Measurements from ENCODE around the gene CSGALNACT2.
A peak's percentile ranks its signal among the peaks of the same experiment; 100 is the strongest.

Gene CSGALNACT2

DNA sequence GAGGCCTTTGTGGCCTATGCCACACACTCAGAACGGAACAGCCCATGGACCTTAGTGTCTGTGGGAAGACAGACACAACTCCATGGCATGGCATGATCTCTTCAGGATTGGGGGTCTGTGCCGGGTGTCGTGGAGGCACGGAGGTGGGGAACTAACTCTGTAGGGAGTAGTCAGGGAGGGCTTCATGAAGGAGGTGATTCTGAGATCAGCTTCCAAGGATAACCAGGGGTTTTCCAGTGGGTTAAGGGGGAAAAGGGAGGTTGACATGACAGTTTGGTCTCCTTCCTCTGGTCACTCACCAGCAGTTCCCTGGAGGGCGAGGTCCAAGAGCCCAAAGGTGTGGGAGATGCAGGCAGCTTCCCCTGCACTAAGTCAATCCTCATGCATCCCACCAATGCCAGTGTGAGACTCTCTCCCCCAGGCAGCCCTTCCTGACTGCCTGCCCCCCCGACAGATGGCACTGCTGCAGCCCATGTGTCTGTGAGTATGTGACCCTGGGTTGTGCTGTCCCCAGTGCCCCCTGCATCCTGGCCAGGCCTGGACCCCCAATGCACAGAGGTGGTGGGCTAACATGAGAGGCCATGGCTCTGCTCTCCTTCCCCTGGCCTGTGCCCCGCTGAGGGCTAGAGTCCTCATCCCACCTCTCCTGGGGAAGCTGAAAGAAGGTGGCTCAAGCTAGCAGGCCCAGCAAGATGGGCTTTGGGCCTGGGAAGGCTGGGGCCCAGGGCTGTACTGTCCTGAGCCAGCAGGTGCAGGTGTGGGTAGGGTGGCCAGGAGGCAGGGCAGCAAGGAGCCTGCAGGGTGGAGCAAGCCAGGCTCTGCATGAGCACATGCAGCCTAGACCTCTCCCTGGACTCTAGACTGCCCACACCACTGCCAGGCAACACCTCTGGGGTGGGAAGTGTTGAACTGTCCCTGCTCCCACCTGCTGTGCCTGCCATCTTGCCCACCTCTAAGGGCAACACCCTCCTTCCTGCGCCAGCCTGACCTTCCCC lies 88.9 kb downstream of the CSGALNACT2 start:
- H3K27me3 Mint-ChIP-seq = peaks cover 29 to 55% of the 10 kb centered on the region in 2 donors
- H3K27ac Mint-ChIP-seq = no peak overlapping the region
- no peaks in the 10 kb centered on the region for H3K9me3 Mint-ChIP-seq
- H3K4me1 Mint-ChIP-seq = peaks cover 23 to 27% of the 10 kb centered on the region in 2 donors
- no peak for DNase-seq
- ATAC-seq (replicated peaks) = no peak
- peaks cover 0 to 2% of the 10 kb centered on the region in 2 donors for H3K36me3 Mint-ChIP-seq
- H3K4me3 Mint-ChIP-seq = no peak overlapping the region

- peaks cover 29 to 55% of the 10 kb centered on the region in 2 donors for H3K27me3 Mint-ChIP-seq
- DNase-seq (no peak), ATAC-seq (replicated peaks) (no peak)
- H3K27ac Mint-ChIP-seq = no peak overlapping the region
- no peak overlapping the region for H3K4me3 Mint-ChIP-seq
- peaks cover 23 to 29% of the 10 kb centered on the region in 2 donors for H3K4me1 Mint-ChIP-seq
- H3K9me3 Mint-ChIP-seq = no peaks in the 10 kb centered on the region
- peaks cover 0 to 2% of the 10 kb centered on the region in 2 donors for H3K36me3 Mint-ChIP-seq
These were observed 89.9 kb downstream of the CSGALNACT2 start for GRCh38 chr10:43227911-43228782.

DNA sequence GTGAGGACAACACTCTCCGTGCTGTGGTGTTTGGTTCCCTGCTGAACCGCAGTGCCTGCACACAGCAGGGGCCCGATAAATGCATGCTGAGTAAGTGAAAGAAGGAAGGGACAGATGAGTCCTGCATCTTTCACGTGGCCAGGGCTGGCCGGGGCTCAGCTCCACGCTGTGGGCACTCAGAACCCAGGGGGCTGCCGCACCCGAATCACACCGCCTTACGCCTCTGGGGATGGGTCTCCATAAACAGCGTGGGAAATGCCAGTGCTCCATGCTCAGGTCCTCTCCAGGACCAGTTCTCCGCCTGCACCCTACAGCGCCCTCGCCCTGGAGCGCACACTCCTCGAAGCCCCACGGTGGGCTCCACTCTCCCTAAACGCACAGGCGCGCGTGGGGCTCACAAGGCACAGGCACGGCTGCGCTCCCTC lies 90.5 kb downstream of the CSGALNACT2 start:
- Mint-ChIP-seq H3K36me3 (peaks cover 0 to 2% of the 10 kb centered on the region in 2 donors), H3K4me1 (peaks cover 23 to 29% of the 10 kb centered on the region in 2 donors), H3K4me3 (peak overlapping the region; percentile 61 to 77), H3K27ac (no peak overlapping the region), H3K27me3 (peaks cover 29 to 55% of the 10 kb centered on the region in 2 donors), H3K9me3 (no peaks in the 10 kb centered on the region)
- DNase-seq (no peak), ATAC-seq (replicated peaks) (peak in 1 of 2 donors; percentile 4)

- no peak overlapping the region for H3K27ac Mint-ChIP-seq
- ATAC-seq (replicated peaks) = peak; percentile 43 to 46
- peaks cover 23 to 29% of the 10 kb centered on the region in 2 donors for H3K4me1 Mint-ChIP-seq
- no peak for DNase-seq
- H3K27me3 Mint-ChIP-seq = peaks cover 29 to 55% of the 10 kb centered on the region in 2 donors
- H3K9me3 Mint-ChIP-seq = no peaks in the 10 kb centered on the region
- H3K4me3 Mint-ChIP-seq = peak overlapping the region; percentile 61 to 77
- H3K36me3 Mint-ChIP-seq = peaks cover 0 to 2% of the 10 kb centered on the region in 2 donors
These were observed 91.2 kb downstream of the CSGALNACT2 start for GRCh38 chr10:43229208-43230061.

DNA sequence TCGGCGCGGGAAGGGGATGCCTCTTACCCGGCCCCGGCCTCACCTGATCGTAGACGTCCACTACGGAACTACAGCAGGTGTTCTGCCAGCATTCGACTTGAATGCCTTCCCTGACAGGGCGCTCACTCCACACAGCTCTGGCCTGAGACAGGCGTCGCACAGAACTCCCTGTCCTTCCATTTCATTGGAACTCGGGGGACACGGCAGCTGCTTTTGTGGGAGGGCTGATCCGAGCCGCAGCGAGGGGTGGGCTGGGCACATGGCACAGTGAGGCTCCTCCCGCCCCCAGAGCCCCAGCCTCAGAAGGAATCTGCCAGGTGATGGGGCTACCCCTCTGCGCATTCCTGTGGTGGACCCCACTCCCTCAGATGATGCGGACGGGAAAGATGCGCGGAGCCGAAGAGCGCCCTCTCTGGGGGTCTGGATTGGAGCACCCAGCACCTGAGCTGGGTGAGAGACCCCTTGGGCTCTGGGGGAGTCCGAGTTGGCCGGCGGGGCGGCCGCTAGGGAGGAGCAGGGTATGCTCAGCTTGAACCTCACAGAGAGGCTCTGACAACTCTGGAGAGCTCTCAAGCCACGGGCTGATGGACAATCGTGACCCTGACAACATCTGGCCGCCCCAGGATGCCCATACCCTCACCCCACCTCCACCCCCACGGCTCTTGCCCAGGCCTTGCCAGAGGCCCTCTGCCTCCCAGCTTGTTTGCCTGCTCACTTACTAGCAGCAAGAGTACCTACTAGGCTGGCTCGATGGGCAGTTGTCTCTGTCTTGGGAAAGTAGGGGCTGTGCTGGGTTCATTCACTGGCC lies 92.1 kb downstream of the CSGALNACT2 start:
- ATAC-seq (replicated peaks) (no peak), DNase-seq (no peak)
- Mint-ChIP-seq H3K27me3 (peaks cover 22 to 48% of the 10 kb centered on the region in 2 donors), H3K27ac (no peak overlapping the region), H3K9me3 (no peaks in the 10 kb centered on the region), H3K4me1 (peaks cover 20 to 29% of the 10 kb centered on the region in 2 donors), H3K36me3 (peaks cover 0 to 2% of the 10 kb centered on the region in 2 donors), H3K4me3 (no peak overlapping the region)

DNA sequence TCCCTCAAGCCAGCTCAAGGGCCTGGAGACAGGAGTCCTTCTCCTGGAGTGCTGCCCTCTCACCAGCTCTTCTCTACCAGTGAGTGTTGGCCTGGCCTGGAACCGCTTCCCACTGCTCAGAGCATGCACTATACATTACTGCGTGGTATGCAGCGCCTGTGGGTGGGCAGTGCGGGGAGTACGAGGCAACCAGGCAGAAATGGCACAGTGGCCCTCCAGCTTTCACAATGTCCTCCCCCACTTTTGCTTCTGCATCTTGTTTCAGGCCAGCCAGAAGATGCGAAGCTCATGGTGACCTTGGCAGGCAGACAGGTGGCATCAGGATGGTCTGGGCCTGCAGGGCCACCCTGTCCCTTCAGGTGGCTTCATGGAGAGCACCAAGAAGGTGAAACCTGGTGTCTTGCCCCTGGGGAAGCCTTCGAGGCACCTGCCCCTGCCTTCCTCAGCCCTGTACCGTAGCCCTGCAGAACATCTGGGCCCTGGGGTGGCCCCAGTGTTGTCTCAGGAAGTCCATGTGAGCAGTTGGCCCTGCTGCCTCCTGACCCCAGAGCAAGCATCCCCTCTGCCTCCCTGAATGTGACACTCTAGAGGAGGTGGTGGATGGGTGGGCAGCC lies 92.8 kb downstream of the CSGALNACT2 start:
- H3K36me3 Mint-ChIP-seq = peaks cover 0 to 2% of the 10 kb centered on the region in 2 donors
- no peak overlapping the region for H3K27ac Mint-ChIP-seq
- H3K27me3 Mint-ChIP-seq = peaks cover 22 to 48% of the 10 kb centered on the region in 2 donors
- DNase-seq (no peak), ATAC-seq (replicated peaks) (peak in 1 of 2 donors; percentile 9)
- H3K4me1 Mint-ChIP-seq = peaks cover 20 to 29% of the 10 kb centered on the region in 2 donors
- no peaks in the 10 kb centered on the region for H3K9me3 Mint-ChIP-seq
- H3K4me3 Mint-ChIP-seq = no peak overlapping the region

- Mint-ChIP-seq H3K27ac (no peak overlapping the region), H3K4me1 (peaks cover 17 to 29% of the 10 kb centered on the region in 2 donors)
- peak; percentile 34 to 57 for ATAC-seq (replicated peaks)
These were observed 93.4 kb downstream of the CSGALNACT2 start for GRCh38 chr10:43231523-43232078.

DNA sequence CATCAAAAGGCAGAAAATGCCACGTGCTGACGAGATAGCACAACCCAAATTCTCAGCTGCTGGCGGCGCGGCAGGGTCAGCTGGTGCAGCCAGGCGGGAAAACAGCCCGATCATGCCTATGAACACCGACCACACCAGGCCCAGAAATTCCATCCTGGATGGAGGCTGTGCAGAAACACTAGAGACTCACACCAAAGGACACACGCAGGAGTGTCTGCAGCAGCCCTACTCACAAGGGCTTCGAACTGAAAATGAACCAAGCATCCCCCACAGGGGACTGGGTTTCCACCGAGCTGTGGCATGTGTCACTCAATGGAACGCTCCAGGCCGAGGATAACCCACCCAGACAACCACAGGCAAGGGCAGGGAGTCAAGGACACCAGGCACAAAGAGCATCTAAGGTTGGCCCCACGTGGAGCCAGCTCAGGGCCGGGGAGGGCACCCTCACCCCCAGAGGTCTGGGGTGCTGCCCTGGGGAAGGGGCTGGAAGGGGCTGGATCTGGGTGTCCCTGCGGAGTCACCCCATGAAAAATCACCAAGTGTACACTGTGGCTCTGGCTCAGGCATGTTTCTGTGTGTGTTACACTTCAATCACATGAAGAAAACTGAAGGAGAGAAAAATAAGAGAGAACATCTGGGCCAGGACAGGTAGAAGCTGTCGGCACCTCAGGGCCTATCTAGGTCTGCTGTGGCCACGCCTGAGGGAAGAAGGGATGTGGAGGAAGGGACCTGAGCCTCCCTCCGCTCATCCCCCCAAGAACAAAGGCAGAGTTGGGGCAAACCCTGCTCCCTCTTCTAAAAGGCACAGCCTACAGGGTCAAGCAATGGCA lies 95.6 kb downstream of the CSGALNACT2 start:
- no peaks in the 10 kb centered on the region for H3K9me3 Mint-ChIP-seq
- H3K27me3 Mint-ChIP-seq = peaks cover 9 to 22% of the 10 kb centered on the region in 2 donors
- no peaks in the 10 kb centered on the region for H3K36me3 Mint-ChIP-seq
- H3K4me3 Mint-ChIP-seq = no peak overlapping the region
- DNase-seq (no peak), ATAC-seq (replicated peaks) (no peak)
- no peak overlapping the region for H3K27ac Mint-ChIP-seq
- peaks cover 14 to 23% of the 10 kb centered on the region in 2 donors for H3K4me1 Mint-ChIP-seq

More at GRCh38 chr10:43231523-43232078, 93.4 kb downstream of the CSGALNACT2 start:
- Mint-ChIP-seq H3K9me3 (no peaks in the 10 kb centered on the region), H3K36me3 (peaks cover 0 to 2% of the 10 kb centered on the region in 2 donors), H3K27me3 (peaks cover 20 to 44% of the 10 kb centered on the region in 2 donors), H3K4me3 (no peak overlapping the region)
- DNase-seq = no peak

- Mint-ChIP-seq H3K4me3 (no peak overlapping the region), H3K9me3 (peaks cover 4 to 7% of the 10 kb centered on the region in 2 donors), H3K27me3 (peaks cover 5 to 17% of the 10 kb centered on the region in 2 donors), H3K36me3 (no peaks in the 10 kb centered on the region), H3K4me1 (peaks cover 9 to 18% of the 10 kb centered on the region in 2 donors), H3K27ac (no peak overlapping the region)
- ATAC-seq (replicated peaks) (no peak), DNase-seq (no peak)
These were observed 96.3 kb downstream of the CSGALNACT2 start for GRCh38 chr10:43234471-43235041.
